Esophagus squamous epithelium (tissue), 4 donors: ENCODE measurements around the gene KANK3.
"Not testable (repeated sequence)": the region's sequence is repeated elsewhere in the genome, so short reads cannot be mapped to it uniquely, and the experiment has no call there.

Experiments
- CTCF ChIP-seq, 6 experiments: fragments of 450-650 bp in 4 of 6; fragments of 200-600 bp in 2 of 6; sonication (generic) in 2 of 6; IDR thresholded peaks; one replicate each; pipeline ENCODE4 v1.5.1; 2016 to 2019; ENCODE audit warnings: antibody characterized with exemption in 6 of 6, mild to moderate bottlenecking in 4 of 6, moderate library complexity in 4 of 6
- POLR2A ChIP-seq, 4 donors: fragments of 450-650 bp; IDR thresholded peaks; one replicate each; pipeline ENCODE4 v1.6.1; 2017; ENCODE audit warnings: antibody characterized with exemption in 4 of 4, mild to moderate bottlenecking in 4 of 4, moderate library complexity in 3 of 4

GRCh38 chr19:8349629-8350372, 6.7 kb upstream of the KANK3 start:
- not testable (repeated sequence) for TF ChIP-seq CTCF, POLR2A (IDR thresholded peaks at IDR 0.05)
